GM12801 (cell line): ENCODE results near the gene ZNF804B.

Experiments used
- TF ChIP-seq, protein P1 (sequence below): IDR thresholded peaks from one replicate; pipeline ENCODE4 v1.5.1; 2011; ENCODE audit warnings: control low read depth; ENCODE audit not compliant: insufficient read length; ENCODE audit errors: extremely low read depth

ZNF804B gene

DNA sequence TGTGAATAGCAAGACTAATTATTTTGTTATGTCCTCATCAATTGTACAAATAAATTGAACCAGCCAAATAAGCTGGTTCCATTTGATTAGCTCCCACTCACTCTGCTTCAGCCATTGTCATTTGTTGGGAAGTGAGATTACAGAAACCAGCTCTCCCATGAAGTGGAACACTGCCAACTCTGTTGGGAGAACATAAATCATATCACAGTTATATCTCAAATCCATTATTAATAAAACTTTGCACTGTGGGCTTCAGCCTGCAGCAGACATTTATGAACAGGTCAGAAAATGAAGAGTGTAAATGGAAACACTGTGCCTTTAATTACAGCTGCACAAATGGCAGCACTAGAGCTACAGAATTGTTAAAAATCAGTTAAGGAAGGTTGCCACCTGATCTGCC is 82.7 kb downstream of the ZNF804B start:
- TF ChIP-seq, protein P1, sequence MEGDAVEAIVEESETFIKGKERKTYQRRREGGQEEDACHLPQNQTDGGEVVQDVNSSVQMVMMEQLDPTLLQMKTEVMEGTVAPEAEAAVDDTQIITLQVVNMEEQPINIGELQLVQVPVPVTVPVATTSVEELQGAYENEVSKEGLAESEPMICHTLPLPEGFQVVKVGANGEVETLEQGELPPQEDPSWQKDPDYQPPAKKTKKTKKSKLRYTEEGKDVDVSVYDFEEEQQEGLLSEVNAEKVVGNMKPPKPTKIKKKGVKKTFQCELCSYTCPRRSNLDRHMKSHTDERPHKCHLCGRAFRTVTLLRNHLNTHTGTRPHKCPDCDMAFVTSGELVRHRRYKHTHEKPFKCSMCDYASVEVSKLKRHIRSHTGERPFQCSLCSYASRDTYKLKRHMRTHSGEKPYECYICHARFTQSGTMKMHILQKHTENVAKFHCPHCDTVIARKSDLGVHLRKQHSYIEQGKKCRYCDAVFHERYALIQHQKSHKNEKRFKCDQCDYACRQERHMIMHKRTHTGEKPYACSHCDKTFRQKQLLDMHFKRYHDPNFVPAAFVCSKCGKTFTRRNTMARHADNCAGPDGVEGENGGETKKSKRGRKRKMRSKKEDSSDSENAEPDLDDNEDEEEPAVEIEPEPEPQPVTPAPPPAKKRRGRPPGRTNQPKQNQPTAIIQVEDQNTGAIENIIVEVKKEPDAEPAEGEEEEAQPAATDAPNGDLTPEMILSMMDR: no peak

DNA sequence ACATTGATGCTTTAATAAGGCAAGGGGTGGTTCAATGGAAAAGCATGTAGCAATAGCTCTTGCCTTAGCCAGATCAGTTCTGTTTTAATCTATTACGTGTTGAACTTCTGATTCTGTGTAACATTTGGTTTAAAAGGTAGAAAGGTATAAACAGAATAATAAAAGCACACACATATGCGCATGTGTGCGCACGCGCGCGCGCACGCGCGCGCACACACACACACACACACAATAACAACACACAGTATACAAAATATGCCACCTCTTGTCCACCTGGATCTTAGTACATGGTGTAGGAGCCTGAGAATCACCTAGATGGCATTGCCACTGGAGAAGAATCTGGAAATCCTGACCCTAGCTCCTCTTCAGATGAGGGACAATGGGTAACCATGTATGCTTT is 85.6 kb downstream of the ZNF804B start:
- TF ChIP-seq, protein P1: no peak

DNA sequence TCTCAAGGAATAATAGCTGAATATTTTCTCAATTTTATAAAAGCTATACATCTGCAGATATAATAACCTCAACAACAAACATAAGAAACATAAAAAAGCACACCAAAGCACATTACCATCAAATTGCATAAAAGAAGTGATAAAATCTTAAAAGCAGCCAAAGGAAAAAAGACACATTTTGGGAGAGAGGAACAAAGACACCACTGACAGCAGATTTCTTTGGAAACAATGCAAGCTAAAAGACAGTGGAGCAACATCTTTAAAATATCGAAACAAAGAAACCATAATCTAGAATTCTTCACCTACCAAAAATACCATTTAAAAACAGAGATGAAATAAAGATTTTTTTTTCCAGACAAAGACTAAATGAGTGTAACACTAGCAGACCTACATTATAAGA is 91.7 kb downstream of the ZNF804B start:
- TF ChIP-seq, protein P1: no peak

DNA sequence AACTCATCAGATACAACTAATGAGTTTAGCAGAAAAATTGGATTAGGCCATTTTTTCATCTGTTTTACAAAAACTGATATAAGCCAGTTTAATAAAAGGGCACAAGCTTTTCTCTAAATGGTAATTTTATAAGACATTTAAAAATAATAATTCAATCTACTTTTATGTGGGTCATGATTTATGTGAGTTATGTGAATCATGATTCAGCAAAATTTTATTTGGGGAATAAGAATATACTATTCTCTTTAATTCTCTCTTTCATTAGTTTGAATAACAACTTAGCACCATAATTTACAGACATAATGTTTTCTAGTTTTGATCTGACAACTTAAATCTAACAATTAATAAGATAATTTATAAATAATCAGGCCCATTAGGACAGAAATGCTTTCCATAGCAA is 99.8 kb downstream of the ZNF804B start:
- TF ChIP-seq, protein P1: no peak

DNA sequence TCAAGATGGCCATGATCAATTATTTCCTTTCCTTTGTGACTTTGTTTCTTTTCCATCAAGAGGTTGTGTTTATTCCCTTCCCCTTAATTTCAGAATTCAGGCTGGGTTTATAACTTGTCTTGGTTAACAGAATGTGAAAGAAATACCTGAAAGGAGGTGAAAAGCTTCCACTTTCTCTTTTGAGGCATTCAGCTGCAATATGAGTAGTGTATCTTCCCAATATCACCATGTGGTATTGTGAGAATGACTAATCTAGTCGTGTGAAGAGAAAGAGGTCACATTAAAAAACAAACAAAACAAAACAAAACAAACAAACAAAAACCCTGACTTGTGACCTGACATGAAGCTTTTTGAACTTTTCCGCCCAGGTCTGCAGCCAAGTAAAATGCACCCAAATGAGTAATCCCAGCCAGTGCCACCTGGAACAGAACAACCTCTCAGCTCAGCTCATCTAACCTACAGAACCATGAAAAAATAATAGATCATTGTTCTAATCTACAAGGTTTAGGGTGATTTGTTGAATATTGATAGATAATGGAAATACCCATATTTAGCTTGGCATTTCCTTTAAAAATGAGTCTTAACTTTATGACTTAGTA is 106.9 kb downstream of the ZNF804B start:
- TF ChIP-seq, protein P1: no peak

DNA sequence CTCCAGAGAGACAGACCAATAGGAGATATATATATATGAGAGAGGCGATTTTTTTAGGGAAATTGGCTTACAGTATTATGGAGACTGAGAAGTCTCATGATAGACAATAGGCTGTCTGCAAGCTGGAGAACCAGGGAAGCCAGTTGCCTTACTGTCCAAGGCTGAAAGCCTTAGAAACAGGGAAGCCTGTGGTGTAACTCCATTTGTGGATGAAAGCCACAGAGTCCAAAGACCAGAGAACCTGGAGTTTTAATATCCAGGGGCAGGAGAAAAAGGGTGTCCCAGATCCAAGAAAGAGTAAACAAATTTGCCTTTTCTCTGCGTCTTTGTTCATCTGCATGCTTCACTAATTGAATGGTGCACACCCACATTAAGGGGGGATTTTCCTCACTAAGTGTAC is 107.7 kb downstream of the ZNF804B start:
- TF ChIP-seq, protein P1: no peak

DNA sequence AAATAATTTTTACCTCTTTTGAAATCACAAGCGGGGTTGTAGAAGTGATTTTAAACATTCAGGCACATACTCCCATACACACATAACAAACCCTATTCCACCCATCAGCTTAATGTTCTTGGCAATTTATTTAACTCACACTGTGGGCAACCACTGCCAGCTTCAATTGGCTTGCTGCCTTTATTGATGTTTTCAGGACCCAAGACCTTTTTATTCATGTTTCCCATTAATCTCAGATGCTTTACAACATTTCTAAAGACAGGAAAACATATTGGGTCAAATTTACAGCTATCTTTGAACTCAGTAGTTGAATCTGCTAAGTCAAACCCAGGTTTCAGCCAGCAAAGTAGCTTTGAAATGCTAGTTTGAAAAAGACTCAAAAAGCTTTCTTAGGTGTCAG is 109.0 kb downstream of the ZNF804B start:
- TF ChIP-seq, protein P1: no peak
